ENCODE measurements around the gene ACADSB. TPM values are rescaled to one million over a fixed set of nuclear protein-coding genes. Genes with fewer than 3 reads are reported as not detected.

The ACADSB gene
- total RNA-seq, 1 experiment from 2014 or later, result 25.3 TPM

DNA sequence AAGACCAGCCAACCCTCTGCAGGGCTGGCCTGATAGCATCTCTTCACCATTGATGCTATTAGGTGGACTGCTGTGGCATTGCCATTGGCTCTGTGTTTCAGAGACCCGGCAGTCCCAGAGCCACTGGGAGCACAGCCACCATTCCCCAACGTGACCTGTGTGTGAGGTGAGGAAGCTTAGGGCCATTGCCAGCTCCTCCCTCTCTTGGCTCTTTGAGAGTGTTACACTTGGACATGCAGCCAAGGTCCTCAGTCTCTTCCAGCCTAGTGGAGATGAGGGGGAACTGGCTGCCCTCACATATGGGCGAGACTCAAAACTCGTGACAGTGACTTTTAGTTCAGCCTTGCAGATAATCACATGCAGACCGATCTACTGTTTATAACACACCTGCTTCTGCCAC is 87.6 kb downstream of the ACADSB start:
- BruUV-seq (replicated peaks), result no TSS peak
- TF ChIP-seq CTCF (IDR thresholded peaks at IDR 0.05; ENCODE audit: insufficient read depth in 1 of 2, low read depth in 1 of 2, low read length in 1 of 2, severe bottlenecking in 1 of 2, unreplicated experiment in 1 of 2), result no peak
- Histone ChIP-seq H3K4me3 (ENCODE audit: low read depth, low read length) (no peak overlapping the region), H3K4me1 (no peaks in the 10 kb centered on the region), H3K27me3 (replicated peaks; ENCODE audit: control insufficient read depth, insufficient read depth, low read length) (no peaks in the 10 kb centered on the region), H3K9me3 (no peaks in the 10 kb centered on the region), H3K36me3 (ENCODE audit: control insufficient read depth, insufficient read depth, low read length) (no peaks in the 10 kb centered on the region)
- Mint-ChIP-seq H3K9me3 (ENCODE audit: unreplicated experiment) (no peaks in the 10 kb centered on the region), H3K27ac (ENCODE audit: unreplicated experiment) (no peak overlapping the region), H3K36me3 (ENCODE audit: insufficient read depth, unreplicated experiment) (no peaks in the 10 kb centered on the region), H3K27me3 (ENCODE audit: insufficient read depth, unreplicated experiment) (peaks cover 16% of the 10 kb centered on the region), H3K4me1 (ENCODE audit: low read depth, unreplicated experiment) (no peaks in the 10 kb centered on the region), H3K4me3 (ENCODE audit: unreplicated experiment) (no peak overlapping the region)
- intact Hi-C loops (cut with micrococcal nuclease; ENCODE audit: unreplicated experiment), result no loop called here
- no peak for DNase-seq
- ChIA-PET POLR2A (no interaction called here), CTCF (no interaction called here)

- H3K27me3 ChIP-seq (replicated peaks; ENCODE audit: control insufficient read depth, insufficient read depth, low read length), result no peaks in the 10 kb centered on the region
- Mint-ChIP-seq H3K4me3 (ENCODE audit: unreplicated experiment) (no peak overlapping the region), H3K27ac (ENCODE audit: unreplicated experiment) (no peak overlapping the region), H3K27me3 (ENCODE audit: insufficient read depth, unreplicated experiment) (peaks cover 15% of the 10 kb centered on the region), H3K4me1 (ENCODE audit: low read depth, unreplicated experiment) (no peaks in the 10 kb centered on the region), H3K36me3 (ENCODE audit: insufficient read depth, unreplicated experiment) (no peaks in the 10 kb centered on the region), H3K9me3 (ENCODE audit: unreplicated experiment) (no peaks in the 10 kb centered on the region)
- ChIA-PET CTCF (no interaction called here), POLR2A (no interaction called here)
- no TSS peak for BruUV-seq (replicated peaks)
- H3K36me3 ChIP-seq (ENCODE audit: control insufficient read depth, insufficient read depth, low read length), result no peaks in the 10 kb centered on the region
- no peak for TF ChIP-seq CTCF (IDR thresholded peaks at IDR 0.05; ENCODE audit: insufficient read depth in 1 of 2, low read depth in 1 of 2, low read length in 1 of 2, severe bottlenecking in 1 of 2, unreplicated experiment in 1 of 2)
- DNase-seq, result no peak
- intact Hi-C loops (cut with micrococcal nuclease; ENCODE audit: unreplicated experiment), result no loop called here
- H3K9me3 ChIP-seq, result no peaks in the 10 kb centered on the region
- H3K4me1 ChIP-seq, result no peaks in the 10 kb centered on the region
- H3K4me3 ChIP-seq (ENCODE audit: low read depth, low read length), result no peak overlapping the region
Observed at GRCh38 chr10:123097039-123097438, 88.2 kb downstream of the ACADSB start.

DNA sequence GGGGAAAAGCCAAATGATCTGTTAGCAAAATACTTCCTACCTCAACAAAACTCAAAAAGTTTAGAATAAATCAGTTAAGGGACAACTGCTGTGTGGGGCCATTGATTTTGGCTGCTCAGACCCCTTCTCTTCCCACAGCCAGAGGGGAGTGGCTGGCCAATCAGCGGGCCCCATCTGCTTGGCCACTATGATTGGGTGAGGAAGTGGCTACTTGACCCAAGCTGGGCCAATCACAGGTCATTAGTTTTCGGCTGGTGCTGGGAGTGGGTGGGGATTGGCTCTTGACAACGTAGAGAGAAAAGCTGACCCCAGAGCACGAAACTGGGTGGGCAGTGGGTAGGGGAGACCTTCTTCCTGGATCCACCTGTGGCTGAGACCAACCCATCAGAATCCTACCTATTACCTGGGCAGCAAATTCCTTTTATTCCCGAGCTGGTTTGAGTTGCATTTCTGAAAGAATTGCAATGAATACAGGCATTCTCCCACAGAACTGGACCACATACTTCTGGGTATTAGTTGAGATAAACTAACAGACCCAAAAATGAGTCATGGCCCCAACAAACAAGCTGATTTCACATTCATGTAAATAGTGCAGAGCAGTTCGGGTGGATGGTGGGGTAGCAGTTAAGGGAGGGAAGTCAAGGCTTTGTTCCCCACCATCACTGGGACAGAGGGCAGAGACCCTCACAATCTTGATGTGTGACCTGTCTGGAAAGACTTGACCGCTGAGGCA is 91.4 kb downstream of the ACADSB start:
- Mint-ChIP-seq H3K4me1 (ENCODE audit: low read depth, unreplicated experiment) (no peaks in the 10 kb centered on the region), H3K27me3 (ENCODE audit: insufficient read depth, unreplicated experiment) (peaks cover 2% of the 10 kb centered on the region), H3K27ac (ENCODE audit: unreplicated experiment) (no peak overlapping the region), H3K4me3 (ENCODE audit: unreplicated experiment) (no peak overlapping the region), H3K9me3 (ENCODE audit: unreplicated experiment) (no peaks in the 10 kb centered on the region), H3K36me3 (ENCODE audit: insufficient read depth, unreplicated experiment) (no peaks in the 10 kb centered on the region)
- Histone ChIP-seq H3K27me3 (replicated peaks; ENCODE audit: control insufficient read depth, insufficient read depth, low read length) (no peaks in the 10 kb centered on the region), H3K4me3 (ENCODE audit: low read depth, low read length) (no peak overlapping the region), H3K9me3 (no peaks in the 10 kb centered on the region), H3K36me3 (ENCODE audit: control insufficient read depth, insufficient read depth, low read length) (no peaks in the 10 kb centered on the region), H3K4me1 (no peaks in the 10 kb centered on the region)
- BruUV-seq (replicated peaks), result no TSS peak
- DNase-seq, result no peak
- ChIA-PET CTCF (no interaction called here), POLR2A (no interaction called here)
- TF ChIP-seq CTCF (IDR thresholded peaks at IDR 0.05; ENCODE audit: insufficient read depth in 1 of 2, low read depth in 1 of 2, low read length in 1 of 2, severe bottlenecking in 1 of 2, unreplicated experiment in 1 of 2), result no peak
- intact Hi-C loops (cut with micrococcal nuclease; ENCODE audit: unreplicated experiment), result no loop called here
